IMR-90 (cell line): ENCODE measurements around the gene XRN2.

Experiments
- CEBPB ChIP-seq: IDR thresholded peaks from 2 replicates; pipeline ENCODE4 v1.6.1; 2012; ENCODE audit warnings: low read depth, low read length, improper control_type of control experiment
- CHD1 ChIP-seq: IDR thresholded peaks from 2 replicates; pipeline ENCODE4 v1.6.1; 2012; ENCODE audit warnings: low read depth, low read length, improper control_type of control experiment
- CTCF ChIP-seq: conservative IDR thresholded peaks from 2 replicates; pipeline ENCODE4 v1.5.1; 2012; ENCODE audit warnings: mild to moderate bottlenecking, low read depth, low read length, improper control_type of control experiment
- NFE2L2 ChIP-seq: fragments of 150-350 bp; IDR thresholded peaks from 2 replicates; pipeline ENCODE4 v1.6.1; 2016; ENCODE audit warnings: low read depth, mild to moderate bottlenecking, low read length
- POLR2A ChIP-seq: IDR thresholded peaks from 2 replicates; pipeline ENCODE4 v1.6.1; 2012; ENCODE audit warnings: mild to moderate bottlenecking, low read depth, low read length
- RAD21 ChIP-seq: IDR thresholded peaks from 2 replicates; pipeline ENCODE4 v1.6.1; 2012; ENCODE audit warnings: low read length, improper control_type of control experiment
- RFX5 ChIP-seq: IDR thresholded peaks from 2 replicates; pipeline ENCODE4 v1.8.0; 2012; ENCODE audit warnings: low read depth, mild to moderate bottlenecking, low read length, moderate library complexity
- SMC3 ChIP-seq: fragments of 150-350 bp; IDR thresholded peaks from 2 replicates; pipeline ENCODE4 v1.6.1; 2016; ENCODE audit warnings: low read depth, mild to moderate bottlenecking, antibody characterized with exemption, low read length, moderate library complexity

- TF ChIP-seq CTCF (no peak), NFE2L2 (no peak), RFX5 (no peak), POLR2A (no peak), RAD21 (no peak), CEBPB (peak; percentile 32; the same call in 1 of the 2 replicates), CHD1 (no peak), SMC3 (no peak)
Measured at GRCh38 chr20:21291026-21291425, 12.1 kb upstream of the XRN2 start.
